Endothelial cell of umbilical vein (primary cell): Measurements from ENCODE around the gene IL32. TPM values are rescaled to one million over a fixed set of nuclear protein-coding genes. Genes with fewer than 3 reads are reported as not detected.

Experiments used
- BruUV-seq: library from RNA; stranded (reverse); fragments of 400-500 nt; replicated peaks from 2 replicates; lab custom pipeline; 2021; lab: Mats Ljungman, UMichigan
- CTCF ChIA-PET: fragments of 300-600, 350-600 bp; sonication (Branson Sonifier 250); formaldehyde crosslinking; loops from one replicate; lab custom pipeline; 2021; ENCODE audit warnings: antibody characterized with exemption, inconsistent platforms; lab: Charles Lee
- POLR2A ChIA-PET: fragments of 300-600, 350-600 bp; sonication (Branson Sonifier 250); formaldehyde crosslinking; loops from one replicate; lab custom pipeline; 2021; ENCODE audit warnings: antibody characterized with exemption, inconsistent platforms; lab: Charles Lee
- DNase-seq: peaks from one replicate; pipeline ENCODE4 v3.0.0-alpha.2; 2011; ENCODE audit warnings: low read depth, low spot score
- FAIRE-seq: peaks from 2 replicates; lab custom pipeline; 2011; peaks lifted over from hg19 to GRCh38; lab: Jason Lieb, UNC
- H2AFZ ChIP-seq: 2 replicates; pipeline ENCODE4 v1.6.0; 2012; ENCODE audit warnings: low read depth, low read length, control low read depth, inconsistent platforms
- H3K27ac ChIP-seq: 2 replicates; pipeline ENCODE4 v1.5.1; 2011; ENCODE audit warnings: low read depth, mild to moderate bottlenecking, control low read depth, low read length, moderate library complexity; ENCODE audit not compliant: insufficient read depth
- H3K27me3 ChIP-seq, 2 experiments: 2 replicates each; pipeline versions ENCODE4 v1.6.0 to v1.6.1; 2011; ENCODE audit warnings: low read length in 2 of 2, mixed read lengths in 1 of 2; ENCODE audit not compliant: control insufficient read depth in 2 of 2, insufficient read depth in 2 of 2
- H3K36me3 ChIP-seq, 2 experiments: 2 replicates in 1 of 2; 3 replicates in 1 of 2; pipeline ENCODE4 v1.5.1; 2011; ENCODE audit warnings: low read length in 2 of 2, mild to moderate bottlenecking in 1 of 2, moderate library complexity in 1 of 2; ENCODE audit not compliant: control insufficient read depth in 2 of 2, insufficient read depth in 2 of 2; ENCODE audit errors: extremely low read depth in 1 of 2
- H3K4me1 ChIP-seq: 3 replicates; pipeline ENCODE4 v1.5.1; 2011; ENCODE audit warnings: mild to moderate bottlenecking, low read length; ENCODE audit not compliant: control insufficient read depth, insufficient read depth; ENCODE audit errors: extremely low read depth
- H3K4me2 ChIP-seq: 2 replicates; pipeline ENCODE4 v1.6.1; 2011; ENCODE audit warnings: low read length, control low read depth, mixed read lengths; ENCODE audit not compliant: insufficient read depth
- H3K4me3 ChIP-seq, 3 experiments: fragments of 200-600 bp in 1 of 3; sonication (generic), shearing (Covaris generic) in 1 of 3; replicated peaks in 1 of 3; 2 replicates each; pipeline ENCODE4 v1.5.1; 2011 to 2016; ENCODE audit warnings: control low read depth in 3 of 3, low read length in 3 of 3, mild to moderate bottlenecking in 2 of 3, inconsistent platforms in 1 of 3, low read depth in 1 of 3, moderate library complexity in 1 of 3; ENCODE audit not compliant: insufficient read depth in 1 of 3
- H3K79me2 ChIP-seq: 2 replicates; pipeline ENCODE4 v1.6.0; 2012; ENCODE audit warnings: low read length, inconsistent platforms; ENCODE audit not compliant: control insufficient read depth, insufficient read depth
- H3K9ac ChIP-seq: replicated peaks from 2 replicates; pipeline ENCODE3; 2011; ENCODE audit warnings: low read length, control low read depth; ENCODE audit not compliant: insufficient read depth; ENCODE audit errors: extremely low read depth
- H3K9me1 ChIP-seq: replicated peaks from 3 replicates; pipeline ENCODE4 v1.6.0; 2011; ENCODE audit warnings: mild to moderate bottlenecking, low read length; ENCODE audit not compliant: control insufficient read depth, insufficient read depth; ENCODE audit errors: extremely low read depth
- H3K9me3 ChIP-seq: replicated peaks from 2 replicates; pipeline ENCODE4 v1.5.1; 2012; ENCODE audit warnings: low read length, inconsistent platforms; ENCODE audit not compliant: control insufficient read depth, insufficient read depth
- H4K20me1 ChIP-seq: replicated peaks from 2 replicates; pipeline ENCODE3; 2011; ENCODE audit warnings: mild to moderate bottlenecking, low read length; ENCODE audit not compliant: control insufficient read depth, insufficient read depth; ENCODE audit errors: extremely low read depth
- EZH2 ChIP-seq: IDR thresholded peaks from 2 replicates; pipeline ENCODE4 v1.6.1; 2012; ENCODE audit warnings: borderline replicate concordance, low read depth, mild to moderate bottlenecking, moderate library complexity, low read length, inconsistent platforms; ENCODE audit not compliant: severe bottlenecking
- FOS ChIP-seq: IDR thresholded peaks from 2 replicates; pipeline ENCODE4 v1.6.1; 2011; ENCODE audit warnings: mild to moderate bottlenecking, low read length, moderate library complexity, borderline replicate concordance; ENCODE audit not compliant: insufficient read depth
- GATA2 ChIP-seq: IDR thresholded peaks from 2 replicates; pipeline ENCODE4 v1.7.0; 2011; ENCODE audit warnings: low read depth, mild to moderate bottlenecking, moderate library complexity, mixed read lengths, low read length; ENCODE audit not compliant: insufficient read length, insufficient read depth
- JUN ChIP-seq: IDR thresholded peaks from 2 replicates; pipeline ENCODE4 v1.6.1; 2011; ENCODE audit warnings: borderline replicate concordance, low read depth; ENCODE audit not compliant: insufficient read length, insufficient read depth
- MYC ChIP-seq: IDR thresholded peaks from one replicate; pipeline ENCODE4 v1.6.1; 2011; ENCODE audit warnings: mild to moderate bottlenecking, low read depth, low read length
- POLR2A ChIP-seq: IDR thresholded peaks from 2 replicates; pipeline ENCODE4 v1.6.1; 2012; ENCODE audit warnings: low read depth, mild to moderate bottlenecking, control low read depth, low read length
- POLR2AphosphoS5 ChIP-seq: IDR thresholded peaks from 2 replicates; pipeline ENCODE4 v1.6.1; 2012; ENCODE audit warnings: low read depth, mild to moderate bottlenecking, control low read depth, low read length, moderate library complexity; ENCODE audit not compliant: insufficient read depth
- dilution Hi-C: fragments of 300-500 bp; cut with MboI; formaldehyde crosslinking; loops from one replicate; pipeline ENCODE4 v1.15.0; 2019; ENCODE audit warnings: low sequenced_read_pairs; ENCODE audit not compliant: extremely low pct_ligation_motif_present
- intact Hi-C: fragments of 100-400 bp; cut with micrococcal nuclease; formaldehyde crosslinking; loops from one replicate; pipeline ENCODE4 v1.10.0; 2022
- polyA plus RNA-seq, 4 experiments: library from polyadenylated mRNA; depleted of rRNA in 3 of 4; stranded (reverse) in 3 of 4; unstranded in 1 of 4; fragments of >200 nt; gene quantifications; 2 replicates each; pipeline versions ENCODE4 v1.2.1 to v1.2.3, GENCODE V29; 2011 to 2012; ENCODE audit warnings: missing spikeins in 1 of 4
- total RNA-seq: library from RNA; stranded (reverse); gene quantifications from 2 replicates; pipeline ENCODE4 v1.2.3, GENCODE V29; 2021
- TF ChIP-seq, protein P1 (sequence below), 2 donors: IDR thresholded peaks; 1 replicate in 1 of 2; 2 replicates in 1 of 2; pipeline ENCODE4 v1.5.1; 2011; ENCODE audit warnings: low read length in 2 of 2, mild to moderate bottlenecking in 2 of 2, moderate library complexity in 2 of 2, control low read depth in 1 of 2, inconsistent platforms in 1 of 2, low read depth in 1 of 2; ENCODE audit not compliant: insufficient read depth in 1 of 2; ENCODE audit errors: extremely low read depth in 1 of 2
- TF ChIP-seq, protein P2 (sequence below): IDR thresholded peaks from 2 replicates; pipeline ENCODE4 v1.6.1; 2011; ENCODE audit not compliant: insufficient read depth, insufficient read length

IL32 gene
- total and polyA plus RNA-seq, 2 donors (not counting 3 experiments of a cell fraction or from before 2014, with no cell fraction given), result 55.7 to 336 TPM

DNA sequence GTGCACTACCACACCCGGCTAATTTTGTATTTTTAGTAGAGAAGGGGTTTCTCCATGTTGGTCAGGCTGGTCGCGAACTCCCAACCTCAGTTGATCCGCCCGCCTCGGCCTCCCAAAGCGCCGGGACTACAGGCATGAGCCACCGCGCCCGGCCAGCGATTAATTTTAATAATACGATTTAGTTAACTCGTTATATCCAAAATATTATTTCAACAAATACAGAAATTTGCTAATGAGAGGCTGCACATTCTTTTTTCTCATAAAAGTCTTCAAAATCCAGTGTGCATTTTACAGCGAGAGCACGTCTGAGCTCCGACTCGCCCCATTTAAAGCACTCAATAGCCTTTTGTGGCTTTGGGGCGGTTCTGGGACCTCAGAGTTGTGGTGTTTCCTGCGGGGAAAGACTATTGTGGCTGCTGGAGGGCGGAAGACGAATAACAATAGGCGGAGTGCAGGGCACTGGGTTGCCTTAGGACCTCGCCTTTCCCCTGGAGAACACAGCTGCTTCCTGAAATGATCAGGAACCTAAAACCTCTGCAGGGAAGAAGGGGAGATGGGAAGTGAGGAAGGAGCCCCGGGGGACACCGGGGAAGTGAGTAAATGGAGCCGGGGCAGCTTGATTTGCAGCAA is 36.5 kb downstream of the IL32 start:
- ChIA-PET CTCF (interaction anchor here (0.8 to 3.4 kb wide), 15 partner anchors 9 to 78 kb away, joined by 3 to 29 read pairs (median 5); partner anchors contain the start of genes HCFC1R1, THOC6 and ZNF205), POLR2A (interaction anchor here (0.6 to 1.3 kb wide), 4 partner anchors 14 to 342 kb away, joined by 3 to 5 read pairs (median 4); no protein-coding TSS in a partner anchor)
- H3K9ac ChIP-seq, result no peak overlapping the region
- H2AFZ ChIP-seq, result peak overlapping the region; percentile 33
- BruUV-seq, result no TSS peak
- H3K79me2 ChIP-seq, result no peaks in the 10 kb centered on the region
- H3K4me1 ChIP-seq, result peaks cover 32% of the 10 kb centered on the region
- dilution Hi-C loops, result no loop called here
- no peaks in the 10 kb centered on the region for H3K27me3 ChIP-seq
- intact Hi-C loops, result loop anchor here (1.0 to 2.0 kb wide), 4 partner anchors 15 to 43 kb away; partner anchors contain the start of gene ZNF213
- H3K27ac ChIP-seq, result peak overlapping the region; percentile 53
- H3K9me3 ChIP-seq, result no peaks in the 10 kb centered on the region
- H4K20me1 ChIP-seq, result no peaks in the 10 kb centered on the region
- TF ChIP-seq GATA2 (no peak), EZH2 (no peak), JUN (peak; percentile 10), POLR2A (peak; percentile 31), MYC (no peak), FOS (peak; percentile 6), POLR2AphosphoS5 (peak; percentile 73)
- TF ChIP-seq, protein P1, sequence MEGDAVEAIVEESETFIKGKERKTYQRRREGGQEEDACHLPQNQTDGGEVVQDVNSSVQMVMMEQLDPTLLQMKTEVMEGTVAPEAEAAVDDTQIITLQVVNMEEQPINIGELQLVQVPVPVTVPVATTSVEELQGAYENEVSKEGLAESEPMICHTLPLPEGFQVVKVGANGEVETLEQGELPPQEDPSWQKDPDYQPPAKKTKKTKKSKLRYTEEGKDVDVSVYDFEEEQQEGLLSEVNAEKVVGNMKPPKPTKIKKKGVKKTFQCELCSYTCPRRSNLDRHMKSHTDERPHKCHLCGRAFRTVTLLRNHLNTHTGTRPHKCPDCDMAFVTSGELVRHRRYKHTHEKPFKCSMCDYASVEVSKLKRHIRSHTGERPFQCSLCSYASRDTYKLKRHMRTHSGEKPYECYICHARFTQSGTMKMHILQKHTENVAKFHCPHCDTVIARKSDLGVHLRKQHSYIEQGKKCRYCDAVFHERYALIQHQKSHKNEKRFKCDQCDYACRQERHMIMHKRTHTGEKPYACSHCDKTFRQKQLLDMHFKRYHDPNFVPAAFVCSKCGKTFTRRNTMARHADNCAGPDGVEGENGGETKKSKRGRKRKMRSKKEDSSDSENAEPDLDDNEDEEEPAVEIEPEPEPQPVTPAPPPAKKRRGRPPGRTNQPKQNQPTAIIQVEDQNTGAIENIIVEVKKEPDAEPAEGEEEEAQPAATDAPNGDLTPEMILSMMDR (IDR thresholded peaks at IDR 0.05; ENCODE audit: extremely low read depth in 1 of 2, insufficient read depth in 1 of 2, low read depth in 1 of 2, low read length in 2 of 2), result no peak
- TF ChIP-seq, protein P2, sequence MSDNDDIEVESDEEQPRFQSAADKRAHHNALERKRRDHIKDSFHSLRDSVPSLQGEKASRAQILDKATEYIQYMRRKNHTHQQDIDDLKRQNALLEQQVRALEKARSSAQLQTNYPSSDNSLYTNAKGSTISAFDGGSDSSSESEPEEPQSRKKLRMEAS, result no peak
- H3K9me1 ChIP-seq, result no peaks in the 10 kb centered on the region
- H3K4me2 ChIP-seq, result peak overlapping the region; percentile 3
- no peak overlapping the region for H3K4me3 ChIP-seq
- DNase-seq (peak; percentile 91), FAIRE-seq (peak; percentile 94)
- no peaks in the 10 kb centered on the region for H3K36me3 ChIP-seq
